GM23338 (cell line): ENCODE data around the gene ACOX3. TPM values are rescaled to one million over a fixed set of nuclear protein-coding genes. Genes with fewer than 3 reads are reported as not detected.

Experiments
- ATAC-seq: fragments of 200-7000 bp; cut with Tn5 transposase; 3 replicates; pipeline ENCODE4 v1.9.1; 2020
- DNase-seq: peaks from one replicate; pipeline ENCODE4 v3.0.0-alpha.2; 2015; ENCODE audit warnings: low spot score
- H2AFZ ChIP-seq: fragments of 200-600 bp; sonication (generic); 2 replicates; pipeline ENCODE4 v1.8.0; 2016; ENCODE audit warnings: antibody characterized with exemption, mild to moderate bottlenecking, moderate library complexity
- H3F3A ChIP-seq: fragments of 200-600 bp; sonication (generic); replicated peaks from 2 replicates; pipeline ENCODE4 v1.8.0; 2017; ENCODE audit warnings: antibody characterized with exemption, mixed run types, low read depth
- H3K27ac ChIP-seq: fragments of 200-600 bp; sonication (generic); 2 replicates; pipeline ENCODE4 v1.6.1; 2016; ENCODE audit warnings: low read depth
- H3K27me3 ChIP-seq: fragments of 200-600 bp; sonication (generic); 2 replicates; pipeline ENCODE4 v1.8.0; 2016; ENCODE audit warnings: mild to moderate bottlenecking, mixed run types, moderate library complexity; ENCODE audit not compliant: insufficient read depth
- H3K36me3 ChIP-seq: fragments of 200-600 bp; sonication (generic); 2 replicates; pipeline ENCODE4 v1.8.0; 2016; ENCODE audit warnings: mild to moderate bottlenecking; ENCODE audit not compliant: insufficient read depth
- H3K4me1 ChIP-seq: fragments of 200-600 bp; sonication (generic); 2 replicates; pipeline ENCODE4 v1.8.0; 2016; ENCODE audit warnings: mild to moderate bottlenecking, moderate library complexity; ENCODE audit not compliant: insufficient read depth
- H3K4me2 ChIP-seq: fragments of 200-600 bp; sonication (generic); 2 replicates; pipeline ENCODE4 v1.7.1; 2017; ENCODE audit warnings: mixed run types
- H3K4me3 ChIP-seq: fragments of 200-600 bp; sonication (generic); 2 replicates; pipeline ENCODE4 v1.6.1; 2016; ENCODE audit warnings: mixed run types
- H3K79me2 ChIP-seq: fragments of 200-600 bp; sonication (generic); replicated peaks from 2 replicates; pipeline ENCODE4 v1.8.0; 2017; ENCODE audit warnings: mild to moderate bottlenecking; ENCODE audit not compliant: insufficient read depth
- H3K9me2 ChIP-seq: fragments of 200-600 bp; sonication (generic); 2 replicates; pipeline ENCODE4 v1.8.0; 2017; ENCODE audit not compliant: insufficient read depth
- H4K20me1 ChIP-seq: fragments of 200-600 bp; sonication (generic); replicated peaks from 2 replicates; pipeline ENCODE4 v1.8.0; 2017; ENCODE audit warnings: mild to moderate bottlenecking; ENCODE audit not compliant: insufficient read depth
- H3K27ac Mint-ChIP-seq: 2 replicates; pipeline ENCODE4 v1.8.0; 2020; ENCODE audit warnings: inconsistent platforms, mild to moderate bottlenecking, moderate library complexity, mixed read lengths
- H3K27me3 Mint-ChIP-seq: 3 replicates; pipeline ENCODE4 v1.8.0; 2022; ENCODE audit warnings: low read depth, mild to moderate bottlenecking, moderate library complexity, mixed read lengths, inconsistent platforms; ENCODE audit not compliant: insufficient read depth, poor library complexity
- H3K36me3 Mint-ChIP-seq: 3 replicates; pipeline ENCODE4 v1.8.0; 2021; ENCODE audit warnings: low read depth, mild to moderate bottlenecking, inconsistent platforms, moderate library complexity, mixed read lengths
- H3K4me1 Mint-ChIP-seq: 3 replicates; pipeline ENCODE4 v1.8.0; 2020; ENCODE audit warnings: mild to moderate bottlenecking, inconsistent platforms, mixed read lengths
- H3K4me3 Mint-ChIP-seq: 3 replicates; pipeline ENCODE4 v1.8.0; 2021; ENCODE audit warnings: moderate library complexity, mild to moderate bottlenecking, inconsistent platforms, mixed read lengths
- H3K9me3 Mint-ChIP-seq: 3 replicates; pipeline ENCODE4 v1.8.0; 2020; ENCODE audit warnings: moderate library complexity, mild to moderate bottlenecking, inconsistent platforms, mixed read lengths
- CREB1 ChIP-seq: fragments of 250-450 bp; sonication (Bioruptor Pico); IDR thresholded peaks from 2 replicates; pipeline ENCODE4 v1.5.0; 2020; ENCODE audit warnings: low read depth, mild to moderate bottlenecking, moderate library complexity
- ETS1 ChIP-seq: IDR thresholded peaks from 2 replicates; pipeline ENCODE4 v1.6.1; 2016; ENCODE audit warnings: antibody characterized with exemption
- EZH2 ChIP-seq: fragments of 200-600 bp; sonication (generic); IDR thresholded peaks from one replicate; pipeline ENCODE4 v1.8.0; 2017; ENCODE audit warnings: antibody characterized with exemption, mild to moderate bottlenecking, low read depth; ENCODE audit not compliant: unreplicated experiment
- EZH2phosphoT487 ChIP-seq: fragments of 200-600 bp; sonication (generic); IDR thresholded peaks from one replicate; pipeline ENCODE4 v1.8.1; 2018; ENCODE audit warnings: antibody characterized with exemption; ENCODE audit not compliant: unreplicated experiment
- JUNB ChIP-seq: IDR thresholded peaks from one replicate; pipeline ENCODE4 v1.6.1; 2016; ENCODE audit warnings: antibody characterized with exemption; ENCODE audit not compliant: unreplicated experiment
- NANOG ChIP-seq: IDR thresholded peaks from 2 replicates; pipeline ENCODE4 v1.6.1; 2016; ENCODE audit warnings: antibody characterized with exemption, borderline replicate concordance
- POLR2AphosphoS5 ChIP-seq: IDR thresholded peaks from 2 replicates; pipeline ENCODE4 v1.6.1; 2016; ENCODE audit warnings: antibody characterized with exemption, low read depth
- STAT1 ChIP-seq: IDR thresholded peaks from one replicate; pipeline ENCODE4 v1.6.1; 2016; ENCODE audit warnings: antibody characterized with exemption; ENCODE audit not compliant: unreplicated experiment
- ZNF114 ChIP-seq: fragments of 250-450 bp; sonication (Bioruptor Pico); IDR thresholded peaks from 2 replicates; pipeline ENCODE4 v1.5.0; 2020; ENCODE audit warnings: mild to moderate bottlenecking, moderate library complexity
- ZNF331 ChIP-seq: fragments of 250-450 bp; sonication (Bioruptor Pico); IDR thresholded peaks from 2 replicates; pipeline ENCODE4 v1.5.0; 2020; ENCODE audit warnings: low read depth, mild to moderate bottlenecking, moderate library complexity
- ZNF462 ChIP-seq: fragments of 250-450 bp; sonication (Bioruptor Pico); IDR thresholded peaks from 2 replicates; pipeline ENCODE4 v1.5.0; 2020; ENCODE audit warnings: mild to moderate bottlenecking, moderate library complexity
- polyA plus RNA-seq: library from polyadenylated mRNA; unstranded; fragments of >200 nt; fragmentation: Nextera tagmentation; extraction: Ambion mirVana; gene quantifications from 2 replicates; pipeline ENCODE4 v1.2.1, GENCODE V29; 2016
- total RNA-seq: library from RNA; depleted of rRNA; stranded (reverse); fragments of >200 nt; shearing (Covaris generic); gene quantifications from 2 replicates; pipeline ENCODE4 v1.2.3, GENCODE V29; 2014
- TF ChIP-seq, protein P1 (sequence below), 2 experiments: fragments of 200-600 bp in 1 of 2; sonication (generic) in 1 of 2; conservative IDR thresholded peaks; 2 replicates each; pipeline versions ENCODE4 v1.5.1 to v1.6.1; 2016 to 2017; ENCODE audit warnings: antibody characterized with exemption in 2 of 2, low read depth in 2 of 2, mild to moderate bottlenecking in 2 of 2, moderate library complexity in 1 of 2
- TF ChIP-seq, protein P2 (sequence below): IDR thresholded peaks from one replicate; pipeline ENCODE4 v1.6.1; 2018; ENCODE audit warnings: antibody characterized with exemption; ENCODE audit not compliant: unreplicated experiment

The ACOX3 gene
- total and polyA plus RNA-seq, 2 experiments from 2014 or later, result 6.4 to 17.2 TPM

GRCh38 chr4:8470451-8471024 lies 30.0 kb upstream of the ACOX3 start:
- no peak overlapping the region for H3K4me3 Mint-ChIP-seq
- no peaks in the 10 kb centered on the region; the same call in 1 of the 2 replicates for H3F3A ChIP-seq
- H3K36me3 Mint-ChIP-seq, result peaks cover 32% of the 10 kb centered on the region
- no peak overlapping the region; the same call in 1 of the 2 replicates for H3K27ac ChIP-seq
- H4K20me1 ChIP-seq, result no peaks in the 10 kb centered on the region; the same call in 1 of the 2 replicates
- peak overlapping the region; percentile 33; the same call in 1 of the 2 replicates for H3K27ac Mint-ChIP-seq
- H3K27me3 Mint-ChIP-seq, result peaks cover 8% of the 10 kb centered on the region
- no peaks in the 10 kb centered on the region for H3K27me3 ChIP-seq
- H3K4me3 ChIP-seq, result no peak overlapping the region
- TF ChIP-seq EZH2phosphoT487 (no peak), POLR2AphosphoS5 (no peak), JUNB (no peak), ZNF114 (no peak), EZH2 (no peak), NANOG (no peak), STAT1 (no peak), CREB1 (no peak), ETS1 (no peak), ZNF331 (CRISPR knock-in tag) (no peak), ZNF462 (CRISPR knock-in tag) (no peak)
- TF ChIP-seq, protein P1, sequence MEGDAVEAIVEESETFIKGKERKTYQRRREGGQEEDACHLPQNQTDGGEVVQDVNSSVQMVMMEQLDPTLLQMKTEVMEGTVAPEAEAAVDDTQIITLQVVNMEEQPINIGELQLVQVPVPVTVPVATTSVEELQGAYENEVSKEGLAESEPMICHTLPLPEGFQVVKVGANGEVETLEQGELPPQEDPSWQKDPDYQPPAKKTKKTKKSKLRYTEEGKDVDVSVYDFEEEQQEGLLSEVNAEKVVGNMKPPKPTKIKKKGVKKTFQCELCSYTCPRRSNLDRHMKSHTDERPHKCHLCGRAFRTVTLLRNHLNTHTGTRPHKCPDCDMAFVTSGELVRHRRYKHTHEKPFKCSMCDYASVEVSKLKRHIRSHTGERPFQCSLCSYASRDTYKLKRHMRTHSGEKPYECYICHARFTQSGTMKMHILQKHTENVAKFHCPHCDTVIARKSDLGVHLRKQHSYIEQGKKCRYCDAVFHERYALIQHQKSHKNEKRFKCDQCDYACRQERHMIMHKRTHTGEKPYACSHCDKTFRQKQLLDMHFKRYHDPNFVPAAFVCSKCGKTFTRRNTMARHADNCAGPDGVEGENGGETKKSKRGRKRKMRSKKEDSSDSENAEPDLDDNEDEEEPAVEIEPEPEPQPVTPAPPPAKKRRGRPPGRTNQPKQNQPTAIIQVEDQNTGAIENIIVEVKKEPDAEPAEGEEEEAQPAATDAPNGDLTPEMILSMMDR (conservative IDR thresholded peaks at IDR 0.05; ENCODE audit: low read depth in 2 of 2), result no peak
- TF ChIP-seq, protein P2, sequence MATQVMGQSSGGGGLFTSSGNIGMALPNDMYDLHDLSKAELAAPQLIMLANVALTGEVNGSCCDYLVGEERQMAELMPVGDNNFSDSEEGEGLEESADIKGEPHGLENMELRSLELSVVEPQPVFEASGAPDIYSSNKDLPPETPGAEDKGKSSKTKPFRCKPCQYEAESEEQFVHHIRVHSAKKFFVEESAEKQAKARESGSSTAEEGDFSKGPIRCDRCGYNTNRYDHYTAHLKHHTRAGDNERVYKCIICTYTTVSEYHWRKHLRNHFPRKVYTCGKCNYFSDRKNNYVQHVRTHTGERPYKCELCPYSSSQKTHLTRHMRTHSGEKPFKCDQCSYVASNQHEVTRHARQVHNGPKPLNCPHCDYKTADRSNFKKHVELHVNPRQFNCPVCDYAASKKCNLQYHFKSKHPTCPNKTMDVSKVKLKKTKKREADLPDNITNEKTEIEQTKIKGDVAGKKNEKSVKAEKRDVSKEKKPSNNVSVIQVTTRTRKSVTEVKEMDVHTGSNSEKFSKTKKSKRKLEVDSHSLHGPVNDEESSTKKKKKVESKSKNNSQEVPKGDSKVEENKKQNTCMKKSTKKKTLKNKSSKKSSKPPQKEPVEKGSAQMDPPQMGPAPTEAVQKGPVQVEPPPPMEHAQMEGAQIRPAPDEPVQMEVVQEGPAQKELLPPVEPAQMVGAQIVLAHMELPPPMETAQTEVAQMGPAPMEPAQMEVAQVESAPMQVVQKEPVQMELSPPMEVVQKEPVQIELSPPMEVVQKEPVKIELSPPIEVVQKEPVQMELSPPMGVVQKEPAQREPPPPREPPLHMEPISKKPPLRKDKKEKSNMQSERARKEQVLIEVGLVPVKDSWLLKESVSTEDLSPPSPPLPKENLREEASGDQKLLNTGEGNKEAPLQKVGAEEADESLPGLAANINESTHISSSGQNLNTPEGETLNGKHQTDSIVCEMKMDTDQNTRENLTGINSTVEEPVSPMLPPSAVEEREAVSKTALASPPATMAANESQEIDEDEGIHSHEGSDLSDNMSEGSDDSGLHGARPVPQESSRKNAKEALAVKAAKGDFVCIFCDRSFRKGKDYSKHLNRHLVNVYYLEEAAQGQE, result no peak
- no peaks in the 10 kb centered on the region for H3K4me1 ChIP-seq
- no peak for ATAC-seq
- H3K9me3 Mint-ChIP-seq, result no peaks in the 10 kb centered on the region
- H3K4me1 Mint-ChIP-seq, result peaks cover 9% of the 10 kb centered on the region
- no peaks in the 10 kb centered on the region; the same call in 1 of the 2 replicates for H3K36me3 ChIP-seq
- H3K9me2 ChIP-seq, result no peaks in the 10 kb centered on the region
- H3K4me2 ChIP-seq, result no peak overlapping the region
- DNase-seq, result no peak
- H3K79me2 ChIP-seq, result no peaks in the 10 kb centered on the region
- no peak overlapping the region for H2AFZ ChIP-seq
